ENCODE data around the gene ELP4.

DNA sequence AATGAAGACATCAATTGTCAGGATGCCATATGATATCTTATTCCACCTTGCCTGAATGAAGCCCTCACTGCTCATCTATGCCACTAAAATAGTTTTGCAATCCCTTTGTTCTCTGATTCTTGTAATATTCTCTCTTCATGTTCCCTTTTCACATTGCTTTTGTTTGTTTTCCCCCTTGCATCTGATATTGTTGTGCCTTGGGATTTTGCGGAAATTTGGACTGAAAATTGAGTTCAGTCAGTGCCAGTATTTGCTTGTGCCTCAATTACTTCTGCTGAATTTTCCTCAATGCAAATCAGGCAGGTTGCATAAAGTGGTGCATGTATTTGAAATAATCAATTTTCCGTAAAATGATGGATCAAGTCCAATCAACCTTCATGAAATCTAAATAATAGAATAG, 203.3 kb downstream of the ELP4 start:
- TF ChIP-seq, protein P1, sequence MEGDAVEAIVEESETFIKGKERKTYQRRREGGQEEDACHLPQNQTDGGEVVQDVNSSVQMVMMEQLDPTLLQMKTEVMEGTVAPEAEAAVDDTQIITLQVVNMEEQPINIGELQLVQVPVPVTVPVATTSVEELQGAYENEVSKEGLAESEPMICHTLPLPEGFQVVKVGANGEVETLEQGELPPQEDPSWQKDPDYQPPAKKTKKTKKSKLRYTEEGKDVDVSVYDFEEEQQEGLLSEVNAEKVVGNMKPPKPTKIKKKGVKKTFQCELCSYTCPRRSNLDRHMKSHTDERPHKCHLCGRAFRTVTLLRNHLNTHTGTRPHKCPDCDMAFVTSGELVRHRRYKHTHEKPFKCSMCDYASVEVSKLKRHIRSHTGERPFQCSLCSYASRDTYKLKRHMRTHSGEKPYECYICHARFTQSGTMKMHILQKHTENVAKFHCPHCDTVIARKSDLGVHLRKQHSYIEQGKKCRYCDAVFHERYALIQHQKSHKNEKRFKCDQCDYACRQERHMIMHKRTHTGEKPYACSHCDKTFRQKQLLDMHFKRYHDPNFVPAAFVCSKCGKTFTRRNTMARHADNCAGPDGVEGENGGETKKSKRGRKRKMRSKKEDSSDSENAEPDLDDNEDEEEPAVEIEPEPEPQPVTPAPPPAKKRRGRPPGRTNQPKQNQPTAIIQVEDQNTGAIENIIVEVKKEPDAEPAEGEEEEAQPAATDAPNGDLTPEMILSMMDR (IDR thresholded peaks at IDR 0.05) = no peak
- TF ChIP-seq POLR2A (IDR thresholded peaks at IDR 0.05) = no peak
